Spleen (tissue), 7 donors: Measurements from ENCODE around the gene PALD1.
A peak's percentile ranks its signal among the peaks of the same experiment; 100 is the strongest.

Experiments used
- CTCF ChIP-seq, 11 experiments: fragments of 200-600 bp in 7 of 11; fragments of 450-650 bp in 4 of 11; sonication (generic) in 4 of 11; IDR thresholded peaks in 8 of 11; conservative IDR thresholded peaks in 3 of 11; 1 replicate in 7 of 11; 2 replicates in 4 of 11; pipeline versions ENCODE4 v1.4.0 to v1.8.0; 2016 to 2021; ENCODE audit warnings: antibody characterized with exemption in 11 of 11, inconsistent platforms in 4 of 11, mild to moderate bottlenecking in 1 of 11
- POLR2A ChIP-seq, 3 donors: fragments of 450-650 bp; IDR thresholded peaks; one replicate each; pipeline ENCODE4 v1.5.1; 2017; ENCODE audit warnings: antibody characterized with exemption in 3 of 3, mild to moderate bottlenecking in 1 of 3
- POLR2AphosphoS5 ChIP-seq, 3 donors: sonication (generic); formaldehyde crosslinking; IDR thresholded peaks; one replicate each; pipeline ENCODE4 v1.5.1; 2017; ENCODE audit warnings: antibody characterized with exemption in 3 of 3
- donor health status: DM: no; HTN: no; CAD: no; lungs with moderate emphysema.
- donor health status: DM: no; HTN: no; CAD: no.
- donor health status: DM: no; HTN: no; CAD: no.

GRCh38 chr10:70600512-70601395, 122.2 kb downstream of the PALD1 start:
- TF ChIP-seq CTCF (IDR thresholded peaks at IDR 0.05 in 8 of 11, conservative IDR thresholded peaks at IDR 0.05 in 3 of 11) (no peak), POLR2AphosphoS5 (IDR thresholded peaks at IDR 0.05) (peak in 1 of 3 donors; percentile 21), POLR2A (IDR thresholded peaks at IDR 0.05) (no peak)
